Large intestine (tissue), 12 donors: ENCODE data around the gene CARHSP1. TPM values are rescaled to one million over a fixed set of nuclear protein-coding genes. Genes with fewer than 3 reads are reported as not detected.
"Not testable (repeated sequence)": the region's sequence is repeated elsewhere in the genome, so short reads cannot be mapped to it uniquely, and the experiment has no call there.

ENCODE experiments used
- DNase-seq, 2 donors: peaks; one replicate each; pipeline versions ENCODE4 v3.0.0 to v3.0.0-alpha.2; 2013
- H3K27ac ChIP-seq: one replicate; pipeline ENCODE4 v1.5.1; 2013; ENCODE audit warnings: low read length
- H3K27me3 ChIP-seq: 2 replicates; pipeline ENCODE4 v1.6.1; 2013; ENCODE audit warnings: low read length; ENCODE audit not compliant: control insufficient read depth, insufficient read depth
- H3K36me3 ChIP-seq: 2 replicates; pipeline ENCODE4 v1.6.1; 2013; ENCODE audit warnings: low read length; ENCODE audit not compliant: control insufficient read depth, insufficient read depth
- H3K4me1 ChIP-seq: one replicate; pipeline ENCODE4 v1.6.1; 2013; ENCODE audit warnings: low read length; ENCODE audit not compliant: control insufficient read depth, insufficient read depth
- H3K4me3 ChIP-seq: one replicate; pipeline ENCODE4 v1.5.1; 2013; ENCODE audit warnings: low read length
- H3K9me3 ChIP-seq: one replicate; pipeline ENCODE4 v1.6.1; 2013; ENCODE audit warnings: mild to moderate bottlenecking, low read depth, low read length, moderate library complexity; ENCODE audit not compliant: control insufficient read depth
- WGBS: methylation state at CpG from one replicate; pipeline ENCODE4 v1.1.5; 2013; ENCODE audit warnings: low lambda C conversion rate; ENCODE audit not compliant: insufficient coverage; 5-methylcytosine and 5-hydroxymethylcytosine counted together
- long read RNA-seq, 11 donors: transcript quantifications; one replicate each; lab custom pipeline, GENCODE V29; 2026
- polyA plus RNA-seq: library from polyadenylated mRNA; unstranded; fragments of 120-200 nt; gene quantifications from one replicate; pipeline ENCODE4 v1.2.1, GENCODE V29; 2013

Gene CARHSP1
- 81.0 TPM for polyA plus RNA-seq
- long read RNA-seq, donor 1, transcript CARHSP1-201 (4 exons, 746 nt) = major isoform, 20 of 27 reads
- long read RNA-seq, donor 1, partial matches to known transcripts = 6 of 27 reads
- long read RNA-seq, donor 1, other reads (novel, unspliced or antisense) = 0 of 27 reads
- long read RNA-seq, donor 2, transcript CARHSP1-201 (4 exons, 746 nt) = major isoform, 58 of 94 reads
- long read RNA-seq, donor 2, partial matches to known transcripts = 31 of 94 reads
- long read RNA-seq, donor 2, other reads (novel, unspliced or antisense) = 0 of 94 reads
- long read RNA-seq, donor 3 = 0 reads
- long read RNA-seq, donor 4, partial matches to known transcripts = 0 of 5 reads
- long read RNA-seq, donor 4, other reads (novel, unspliced or antisense) = 0 of 5 reads
- long read RNA-seq, donor 5, transcript CARHSP1-201 (4 exons, 746 nt) = major isoform, 34 of 44 reads
- long read RNA-seq, donor 5, partial matches to known transcripts = 9 of 44 reads
- long read RNA-seq, donor 5, other reads (novel, unspliced or antisense) = 0 of 44 reads
- long read RNA-seq, donor 6, transcript CARHSP1-201 (4 exons, 746 nt) = major isoform, 27 of 59 reads
- long read RNA-seq, donor 6, partial matches to known transcripts = 29 of 59 reads
- long read RNA-seq, donor 6, other reads (novel, unspliced or antisense) = 0 of 59 reads
- long read RNA-seq, donor 7, transcript CARHSP1-201 (4 exons, 746 nt) = major isoform, 20 of 29 reads
- long read RNA-seq, donor 7, partial matches to known transcripts = 6 of 29 reads
- long read RNA-seq, donor 7, other reads (novel, unspliced or antisense) = 0 of 29 reads
- long read RNA-seq, donor 8, transcript CARHSP1-201 (4 exons, 746 nt) = major isoform, 72 of 98 reads
- long read RNA-seq, donor 8, partial matches to known transcripts = 25 of 98 reads
- long read RNA-seq, donor 8, other reads (novel, unspliced or antisense) = 0 of 98 reads
- long read RNA-seq, donor 9, transcript CARHSP1-201 (4 exons, 746 nt) = major isoform, 38 of 65 reads
- long read RNA-seq, donor 9, partial matches to known transcripts = 27 of 65 reads
- long read RNA-seq, donor 9, other reads (novel, unspliced or antisense) = 0 of 65 reads
- long read RNA-seq, donor 10, transcript CARHSP1-201 (4 exons, 746 nt) = major isoform, 57 of 71 reads
- long read RNA-seq, donor 10, partial matches to known transcripts = 11 of 71 reads
- long read RNA-seq, donor 10, other reads (novel, unspliced or antisense) = 0 of 71 reads
- long read RNA-seq, donor 11, transcript CARHSP1-201 (4 exons, 746 nt) = major isoform, 35 of 77 reads
- long read RNA-seq, donor 11, partial matches to known transcripts = 42 of 77 reads
- long read RNA-seq, donor 11, other reads (novel, unspliced or antisense) = 0 of 77 reads

DNA sequence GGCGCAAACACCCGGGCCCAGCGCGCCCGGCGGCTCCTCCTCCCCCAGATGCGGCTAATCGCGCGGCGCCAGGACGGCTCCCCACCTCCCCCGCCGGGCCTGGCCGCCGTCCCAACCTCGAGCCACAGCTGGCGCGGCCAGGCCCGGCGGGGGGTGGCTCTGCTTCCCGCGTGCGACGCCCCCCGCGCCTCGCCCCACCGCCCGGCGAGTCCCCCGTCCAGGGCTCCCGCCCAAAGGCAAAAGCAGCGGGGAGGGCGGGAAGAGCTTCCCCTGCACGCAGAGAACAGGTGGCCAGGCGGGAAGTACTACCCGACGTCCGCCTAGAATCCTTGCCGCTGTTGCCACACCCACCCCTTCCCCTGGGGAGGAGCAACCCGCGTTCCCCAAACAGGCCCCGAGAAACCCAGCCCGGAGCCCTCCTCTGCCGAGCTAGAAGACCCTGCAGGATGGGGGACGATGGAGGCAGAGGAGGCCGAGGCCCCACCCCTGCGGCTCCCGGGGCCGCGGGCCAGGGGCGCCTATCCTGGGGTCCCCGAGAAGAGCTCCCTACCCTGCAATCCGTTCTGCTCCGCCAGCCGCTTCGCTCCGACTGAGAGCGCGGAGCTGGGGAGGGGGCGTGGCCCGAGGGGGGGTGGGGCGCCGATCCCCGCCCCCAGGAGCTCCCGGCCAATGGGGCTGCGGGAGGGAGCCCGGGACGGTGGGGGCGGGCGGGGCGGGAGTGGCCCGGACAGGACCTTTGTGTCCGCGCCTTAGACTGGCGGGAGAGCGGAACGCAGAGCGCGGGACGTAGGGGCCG lies at the start of gene CARHSP1:
Gene CARHSP1, minus strand, starts transcription at position 591 of the 796 bp plus-strand sequence. CDS start 9,678 bp downstream, outside the sequence.
- H3K36me3 ChIP-seq = peaks cover 4% of the 10 kb centered on the region
- peak within 1 kb of the TSS; percentile 93 for H3K27ac ChIP-seq
- H3K9me3 ChIP-seq = peaks cover 3% of the 10 kb centered on the region
- peak; percentile 84 to 92 for DNase-seq
- no peaks in the 10 kb centered on the region for H3K27me3 ChIP-seq
- no CpG with 5 or more reads among the region's 83 CpGs for WGBS
- H3K4me1 ChIP-seq = peaks cover 40% of the 10 kb centered on the region
- peak within 1 kb of the TSS; percentile 93 for H3K4me3 ChIP-seq

DNA sequence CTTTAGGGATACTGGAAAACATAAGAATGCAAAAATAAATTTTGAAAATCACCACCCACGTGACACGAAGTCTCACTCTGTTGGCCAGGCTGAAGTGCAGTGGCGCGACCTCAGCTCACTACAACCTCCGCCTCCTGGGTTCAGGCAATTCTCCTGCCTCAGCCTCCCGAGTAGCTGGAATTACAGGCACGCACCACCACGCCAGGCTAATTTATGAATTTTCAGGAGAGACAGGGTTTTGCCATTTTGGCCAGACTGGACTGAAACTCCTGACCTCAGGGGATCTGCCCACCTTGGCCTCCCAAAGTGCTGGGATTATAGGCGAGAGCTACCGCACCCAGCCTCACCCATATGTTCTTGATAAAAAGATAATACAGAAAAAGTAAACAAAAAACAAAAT lies 48.5 kb upstream of the CARHSP1 start:
- not testable (repeated sequence) for DNase-seq, H3K27ac ChIP-seq, H3K4me3 ChIP-seq, H3K4me1 ChIP-seq, H3K27me3 ChIP-seq, H3K9me3 ChIP-seq
- H3K36me3 ChIP-seq = peaks cover 87% of the 10 kb centered on the region
- WGBS = no CpG with 5 or more reads among the region's 10 CpGs

DNA sequence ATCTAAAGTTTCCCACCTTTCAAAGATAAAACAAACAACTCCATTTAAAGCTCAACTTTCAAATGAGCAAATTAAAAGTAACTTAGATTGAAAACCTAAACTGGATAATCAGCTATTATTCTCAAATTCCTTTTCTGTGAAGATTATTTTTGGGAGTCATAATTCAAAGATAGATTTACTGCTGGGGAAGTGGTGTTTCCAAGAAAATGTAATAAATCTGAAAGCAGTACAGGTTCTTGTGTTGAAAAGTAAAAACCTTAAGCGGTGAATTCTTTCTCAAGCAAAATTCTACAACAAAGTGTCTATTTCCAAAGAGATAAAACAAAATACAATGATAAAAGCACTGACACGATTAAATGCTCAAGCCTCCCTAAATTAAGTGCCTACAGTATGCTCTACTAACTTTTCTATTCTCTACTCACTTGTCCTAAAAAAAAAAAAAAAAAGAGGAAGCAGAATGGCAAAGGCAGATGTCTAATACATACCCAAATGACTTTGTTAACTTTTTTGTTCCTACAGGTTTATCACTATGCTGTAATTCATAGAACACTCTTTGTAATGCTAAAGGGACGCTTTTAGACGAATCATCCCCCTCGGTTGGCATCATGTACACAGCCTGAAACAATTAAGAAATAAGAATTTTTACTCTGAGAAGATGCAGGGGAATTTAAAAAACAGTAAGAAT lies 47.9 kb upstream of the CARHSP1 start:
- Histone ChIP-seq H3K27me3 (no peaks in the 10 kb centered on the region), H3K4me3 (no peak overlapping the region), H3K36me3 (peaks cover 80% of the 10 kb centered on the region), H3K4me1 (peaks cover 5% of the 10 kb centered on the region), H3K27ac (no peak overlapping the region), H3K9me3 (no peaks in the 10 kb centered on the region)
- WGBS = 100% methylated on average over 1 of the region's 5 CpGs
- DNase-seq = no peak

DNA sequence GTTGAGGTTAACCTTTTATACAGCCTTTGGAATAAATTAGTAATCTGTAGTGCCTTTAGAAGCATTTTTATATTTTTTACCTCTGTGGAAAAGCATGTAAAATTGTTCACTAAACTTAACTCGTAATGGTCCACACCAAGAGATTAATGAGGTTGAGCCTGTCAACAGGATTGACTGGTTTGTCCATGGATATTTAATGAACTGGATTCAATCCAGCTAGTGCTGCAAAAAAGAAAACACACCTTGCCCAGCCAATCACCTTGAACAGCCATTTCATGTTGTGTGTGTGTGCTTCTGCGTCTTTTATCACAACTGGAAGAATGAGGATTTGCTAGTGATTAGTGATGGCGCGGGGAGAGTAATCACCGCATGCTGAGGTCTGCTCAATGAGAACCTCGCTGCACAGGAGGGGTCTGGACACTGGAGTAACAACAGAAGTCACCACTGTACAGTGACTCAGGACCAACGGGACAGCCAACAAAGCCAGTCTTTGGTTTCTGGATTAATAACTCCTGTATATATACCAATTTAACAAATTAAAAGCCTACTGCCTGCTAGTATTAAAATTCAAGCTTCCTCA lies 47.0 kb upstream of the CARHSP1 start:
- no CpG with 5 or more reads among the region's 7 CpGs for WGBS
- H3K36me3 ChIP-seq = peaks cover 77% of the 10 kb centered on the region
- DNase-seq = no peak
- H3K4me3 ChIP-seq = no peak overlapping the region
- H3K27ac ChIP-seq = no peak overlapping the region
- no peaks in the 10 kb centered on the region for H3K27me3 ChIP-seq
- no peaks in the 10 kb centered on the region for H3K9me3 ChIP-seq
- peaks cover 13% of the 10 kb centered on the region for H3K4me1 ChIP-seq

DNA sequence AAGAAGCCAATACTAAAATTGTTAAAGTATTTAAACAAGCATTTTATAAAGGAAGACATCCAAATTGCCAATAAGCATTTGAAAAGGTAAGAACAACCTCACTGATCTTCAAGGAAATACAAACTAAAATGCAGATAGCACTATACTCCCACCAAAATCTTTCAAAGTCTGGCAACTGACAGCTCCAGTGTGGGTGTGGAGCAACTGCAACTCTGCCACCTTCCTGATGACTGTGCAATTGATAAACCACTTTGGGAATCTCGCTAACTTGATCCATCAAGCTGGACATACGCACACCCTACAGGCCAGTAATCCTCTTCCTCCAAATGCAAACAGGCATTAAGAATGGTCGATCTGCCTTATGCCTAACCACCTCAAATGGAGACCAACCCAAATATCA lies 45.3 kb upstream of the CARHSP1 start:
- no peak for DNase-seq
- Histone ChIP-seq H3K4me3 (no peak overlapping the region), H3K9me3 (no peaks in the 10 kb centered on the region), H3K4me1 (peaks cover 28% of the 10 kb centered on the region), H3K27ac (no peak overlapping the region), H3K36me3 (peaks cover 76% of the 10 kb centered on the region), H3K27me3 (no peaks in the 10 kb centered on the region)
- WGBS = no CpG with 5 or more reads among the region's 3 CpGs

DNA sequence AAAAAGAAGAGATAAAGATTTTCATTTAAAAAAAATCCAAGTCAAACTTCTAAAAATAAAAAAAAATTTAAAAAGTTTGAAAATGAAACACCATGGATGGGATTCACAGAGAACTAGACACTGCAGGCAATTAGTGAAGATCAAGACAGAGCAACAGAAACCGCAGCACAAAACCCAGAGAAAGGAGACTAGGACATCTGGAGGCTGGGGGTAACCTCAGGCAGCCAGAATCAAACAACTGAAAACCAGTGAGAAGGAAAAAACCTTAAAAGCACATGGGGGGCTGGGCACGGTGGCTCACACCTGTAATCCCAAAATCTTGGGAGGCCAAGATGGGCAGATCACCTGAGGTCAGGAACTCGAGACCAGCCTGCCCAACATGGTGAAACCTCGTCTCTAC lies 44.0 kb upstream of the CARHSP1 start:
- Histone ChIP-seq H3K4me3 (no peak overlapping the region), H3K9me3 (no peaks in the 10 kb centered on the region), H3K36me3 (peaks cover 77% of the 10 kb centered on the region), H3K27me3 (no peaks in the 10 kb centered on the region), H3K4me1 (peaks cover 40% of the 10 kb centered on the region), H3K27ac (peak overlapping the region; percentile 77)
- DNase-seq = no peak
- 100% methylated on average over 2 of the region's 4 CpGs for WGBS

- no CpG with 5 or more reads among the region's 1 CpG for WGBS
- Histone ChIP-seq H3K27ac (peak overlapping the region; percentile 77), H3K4me1 (peaks cover 40% of the 10 kb centered on the region), H3K4me3 (no peak overlapping the region), H3K9me3 (no peaks in the 10 kb centered on the region), H3K27me3 (no peaks in the 10 kb centered on the region), H3K36me3 (peaks cover 77% of the 10 kb centered on the region)
- DNase-seq = peak in 1 of 2 donors; percentile 66
These were observed 42.0 kb upstream of the CARHSP1 start for GRCh38 chr16:8910811-8911210.

GRCh38 chr16:8908810-8909468 lies 40.1 kb upstream of the CARHSP1 start:
- Histone ChIP-seq H3K4me1 (peaks cover 40% of the 10 kb centered on the region), H3K4me3 (no peak overlapping the region), H3K36me3 (peaks cover 81% of the 10 kb centered on the region), H3K27ac (peak overlapping the region; percentile 10), H3K27me3 (no peaks in the 10 kb centered on the region), H3K9me3 (no peaks in the 10 kb centered on the region)
- WGBS = no CpG with 5 or more reads among the region's 8 CpGs
- DNase-seq = peak in 1 of 2 donors; percentile 52
